Muscle of arm (tissue), 12 donors: ENCODE results near the gene ATG14. TPM values are rescaled to one million over a fixed set of nuclear protein-coding genes. Genes with fewer than 3 reads are reported as not detected.
"Not testable (repeated sequence)": the region's sequence is repeated elsewhere in the genome, so short reads cannot be mapped to it uniquely, and the experiment has no call there.

ENCODE experiments used
- DNase-seq: peaks from one replicate; pipeline ENCODE4 v3.0.0-alpha.2; 2013
- polyA plus RNA-seq, 12 donors: library from polyadenylated mRNA; unstranded; fragments of 120-200 nt; gene quantifications; one replicate each; pipeline ENCODE4 v1.2.1, GENCODE V29; 2013; ENCODE audit not compliant: insufficient read length in 12 of 12

The ATG14 gene
- polyA plus RNA-seq, 12 donors, result 11.2 to 22.9 (median 17.1) TPM; not detected in 1

DNA sequence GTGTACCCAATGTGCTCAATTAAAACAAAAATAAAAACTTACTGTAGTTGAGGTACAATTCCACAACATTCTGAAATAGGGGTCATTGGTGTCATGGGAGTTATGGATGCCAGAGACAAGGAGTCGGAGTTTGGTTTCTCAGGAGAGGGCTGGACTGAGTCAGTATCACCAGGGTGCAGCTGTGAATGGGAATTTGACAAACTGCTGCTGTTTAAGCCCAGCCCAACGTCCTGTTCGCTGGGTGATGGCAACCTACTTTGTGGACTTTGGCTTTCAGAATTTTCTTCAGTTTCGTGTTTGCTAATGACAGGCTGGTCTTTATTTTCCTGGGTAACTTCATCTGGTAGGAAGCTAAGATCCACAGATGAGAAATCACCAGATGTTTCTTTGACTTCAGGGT is 24.9 kb upstream of the ATG14 start:
- no peak for DNase-seq

DNA sequence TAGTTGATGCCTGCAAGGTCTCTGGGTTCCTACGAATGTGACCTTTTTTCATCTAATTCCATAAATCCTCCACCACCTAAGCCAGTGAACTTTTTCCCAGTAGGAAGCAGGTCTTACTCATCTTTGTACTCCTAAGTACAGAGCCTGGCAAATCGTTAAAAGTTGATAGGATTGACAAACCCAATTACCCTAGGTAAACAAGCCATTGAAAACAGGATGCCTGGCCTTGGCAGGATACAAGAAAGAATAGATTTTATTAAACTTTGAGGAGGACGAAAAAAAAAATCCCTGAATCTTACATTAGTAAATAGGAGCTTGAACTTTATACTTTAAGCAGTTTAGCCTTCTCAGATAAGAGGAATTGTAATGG is 23.2 kb upstream of the ATG14 start:
- DNase-seq, result no peak

DNA sequence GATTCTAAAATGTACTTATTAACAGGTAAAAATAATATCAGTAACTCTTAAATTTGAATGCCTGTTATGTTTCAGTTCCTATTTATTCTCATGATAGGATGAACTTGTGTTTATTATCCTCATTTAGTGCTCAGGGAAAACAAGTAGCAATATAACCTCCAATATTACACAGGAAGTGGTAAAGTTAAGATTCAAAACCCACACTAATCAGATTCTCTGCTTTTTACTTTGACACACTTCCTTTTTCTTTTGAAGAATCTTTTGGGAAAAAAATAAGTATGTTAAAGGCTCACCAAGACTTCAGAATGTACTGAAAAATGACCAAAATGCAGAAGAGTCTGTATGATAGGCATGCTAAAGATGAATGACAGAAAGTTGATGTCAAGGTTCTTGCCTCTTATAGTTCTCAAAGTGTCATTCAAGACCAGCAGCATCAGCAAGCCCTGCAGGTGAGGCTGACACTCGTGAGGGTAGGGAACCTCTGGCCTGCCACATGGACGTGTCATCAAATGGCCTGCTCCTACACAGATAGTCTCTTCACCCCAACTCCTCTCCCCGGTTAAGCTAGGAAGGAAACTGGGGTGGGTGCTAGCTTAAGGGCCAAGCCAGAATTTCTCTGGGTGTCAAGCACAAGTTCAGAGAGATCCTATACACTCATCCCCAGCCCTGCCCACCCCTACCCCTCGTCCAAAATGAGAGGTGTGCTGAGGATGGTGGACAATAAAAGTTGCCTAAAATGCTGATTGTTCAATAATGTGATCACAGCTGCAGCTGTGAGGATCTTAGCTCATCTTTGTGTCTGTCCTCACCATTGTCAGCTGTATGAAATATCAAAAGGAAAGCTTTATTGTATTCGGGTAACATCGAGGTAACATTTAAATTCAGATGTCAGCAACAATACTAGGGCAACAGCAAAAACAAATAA is 22.5 kb upstream of the ATG14 start:
- DNase-seq, result no peak

DNA sequence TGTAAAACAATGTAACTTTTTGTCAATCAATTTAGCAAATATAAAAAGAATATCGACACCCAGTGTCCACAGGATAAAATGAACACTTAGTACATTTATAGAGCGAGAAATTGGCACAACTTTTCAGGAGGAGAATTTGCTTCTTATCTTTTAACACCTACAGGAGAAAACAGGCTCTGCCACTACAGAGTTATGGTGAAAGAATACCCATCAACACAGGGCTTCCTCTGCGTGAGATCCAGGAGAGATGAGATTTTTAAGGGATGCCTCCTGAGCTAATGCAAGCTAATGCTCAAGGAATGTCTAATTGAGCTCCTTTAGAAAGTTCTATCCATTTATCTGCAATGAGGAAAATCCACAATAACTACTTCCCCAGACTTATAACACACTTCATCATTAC is 21.0 kb upstream of the ATG14 start:
- no peak for DNase-seq

DNA sequence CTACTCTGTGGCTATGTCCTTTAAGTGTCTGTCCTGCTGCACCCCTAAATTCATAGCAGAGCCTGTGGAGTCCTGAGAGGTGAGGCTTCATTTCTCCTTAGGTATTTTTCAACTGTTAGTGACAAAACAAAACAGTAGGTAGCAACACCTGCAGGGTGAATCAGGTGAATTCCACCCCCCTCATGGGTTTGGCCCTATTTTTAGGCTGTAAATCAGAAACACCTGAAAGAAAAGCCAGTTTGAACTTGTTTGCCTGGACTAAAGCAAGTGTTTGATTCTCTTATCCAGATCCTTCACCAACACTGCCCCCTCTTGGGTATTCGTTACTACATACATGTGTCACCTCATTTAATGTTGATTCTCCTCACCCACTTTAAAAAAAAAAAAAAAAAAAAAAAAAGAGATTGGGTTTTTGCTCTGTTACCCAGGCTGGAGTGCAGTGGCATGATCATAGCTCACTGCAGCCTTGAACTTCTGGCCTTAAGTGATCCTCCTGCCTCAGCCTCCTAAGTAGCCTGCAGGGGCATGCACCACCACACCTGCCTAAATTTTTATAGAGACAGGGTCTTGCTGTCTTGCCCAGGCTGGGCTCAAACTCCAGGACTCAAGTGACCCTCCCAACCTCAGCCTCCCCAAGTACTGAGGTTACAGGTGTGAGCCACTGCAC is 18.5 kb upstream of the ATG14 start:
- no peak for DNase-seq

DNA sequence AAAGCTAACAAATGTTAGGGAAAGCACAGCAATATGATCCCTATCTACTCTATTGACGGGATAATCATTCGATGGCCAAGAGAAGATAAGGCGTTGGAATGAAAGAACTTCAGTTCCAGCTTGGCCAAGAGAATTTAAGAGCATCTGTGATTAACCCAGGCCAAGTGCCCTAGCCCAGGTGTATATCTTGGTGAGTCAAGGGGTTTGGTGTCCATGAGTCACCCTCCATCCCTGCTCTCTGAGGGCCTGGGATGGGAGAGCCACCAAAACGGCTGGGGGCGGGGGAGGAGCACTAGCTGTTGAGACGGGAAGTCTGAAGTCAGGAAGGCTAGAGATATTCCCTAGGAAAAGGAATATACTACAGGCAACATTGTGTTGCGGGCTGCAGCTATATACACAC is 15.8 kb upstream of the ATG14 start:
- DNase-seq, result no peak

DNA sequence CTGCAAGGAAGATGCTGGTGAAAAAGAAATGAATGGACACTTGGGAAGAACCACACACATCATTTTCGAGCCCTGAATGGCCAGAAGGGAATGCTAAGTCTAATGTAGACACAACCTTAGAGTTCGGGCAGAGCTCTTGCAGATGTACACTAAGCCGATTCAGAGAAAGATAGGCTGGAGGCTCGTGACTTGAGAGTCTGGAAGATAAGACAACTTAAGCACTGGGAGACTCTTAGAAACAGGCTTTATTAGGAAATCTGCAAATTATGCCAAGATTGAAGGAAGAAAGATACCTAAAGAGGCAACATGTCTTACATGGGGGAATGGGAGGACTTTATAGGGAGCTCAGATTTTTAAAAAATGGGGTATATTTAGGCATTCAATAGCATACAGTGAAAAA is 15.3 kb upstream of the ATG14 start:
- DNase-seq, result no peak

DNA sequence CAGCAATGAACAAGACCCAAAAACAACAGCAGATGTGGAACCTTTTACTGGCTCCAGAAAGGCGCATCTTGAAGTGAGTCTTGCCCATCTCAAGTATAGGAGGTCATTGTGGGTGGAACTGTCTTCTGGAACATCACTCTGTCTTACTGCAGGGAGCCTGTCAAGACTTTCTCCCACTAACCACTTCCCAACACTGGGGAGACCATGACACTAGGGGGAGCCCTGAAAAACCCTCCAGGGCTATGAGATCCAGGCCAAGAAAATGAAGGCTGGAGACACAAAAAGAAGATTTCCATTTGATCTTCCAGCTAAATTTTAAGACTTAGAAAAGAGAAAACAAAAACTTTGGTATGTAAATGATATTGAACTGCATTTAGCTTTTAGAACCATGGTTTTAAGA is 13.5 kb upstream of the ATG14 start:
- no peak for DNase-seq

DNA sequence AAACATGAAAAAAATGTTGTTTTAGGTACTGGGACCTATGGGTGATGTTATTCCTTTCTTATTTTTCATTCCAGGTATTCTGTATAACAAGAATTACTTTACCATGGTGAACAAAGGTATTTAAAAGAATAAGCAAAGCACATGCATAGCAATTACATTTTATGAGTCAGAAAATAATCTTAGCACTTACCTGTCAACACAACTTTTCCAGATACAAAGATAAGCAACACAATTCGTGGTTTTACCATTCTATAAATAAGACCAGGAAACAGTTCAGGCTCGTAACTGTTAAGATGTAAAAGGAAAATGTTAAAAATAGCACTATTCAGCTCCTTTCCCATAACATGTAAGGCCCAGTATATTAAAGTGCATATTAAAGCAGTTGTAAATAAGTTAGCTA is 12.3 kb upstream of the ATG14 start:
- DNase-seq, result no peak

DNA sequence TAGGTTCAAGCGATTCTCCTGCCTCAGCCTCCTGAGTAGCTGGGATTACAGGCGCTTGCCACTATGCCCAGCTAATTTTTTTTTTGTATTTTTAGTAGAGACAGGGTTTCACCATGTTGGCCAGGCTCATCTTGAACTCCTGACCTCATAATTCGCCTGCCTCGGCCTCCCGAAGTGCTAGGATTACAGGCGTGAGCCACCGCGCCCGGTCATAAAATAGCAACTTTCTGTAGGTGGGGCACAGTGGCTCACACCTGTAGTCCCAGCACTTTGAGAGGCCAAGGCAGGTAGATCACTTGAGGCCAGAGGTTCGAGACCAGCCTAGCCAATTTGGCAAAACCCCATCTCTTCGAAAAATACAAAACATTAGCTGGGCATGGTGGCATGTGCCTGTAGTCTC is 10.7 kb upstream of the ATG14 start:
- DNase-seq, result not testable (repeated sequence)

DNA sequence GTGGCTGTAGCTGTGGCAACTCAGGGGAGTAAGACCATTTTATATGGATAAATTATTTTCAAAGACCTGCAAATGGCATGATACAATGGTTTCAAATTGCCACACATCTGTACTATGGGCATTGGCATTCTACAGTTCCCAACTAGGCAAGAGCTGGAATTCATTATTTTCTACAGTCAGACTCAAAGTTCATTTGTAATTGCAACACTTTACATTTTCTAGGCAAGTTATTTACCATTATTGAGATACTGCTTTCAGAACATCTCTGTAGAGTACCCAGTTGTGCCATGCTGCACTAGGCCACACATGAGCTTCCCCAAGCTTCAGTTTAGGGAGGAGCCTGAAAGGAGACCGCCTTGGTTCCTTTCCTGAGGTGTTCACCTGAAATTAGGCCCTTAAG is 8.0 kb upstream of the ATG14 start:
- no peak for DNase-seq

DNA sequence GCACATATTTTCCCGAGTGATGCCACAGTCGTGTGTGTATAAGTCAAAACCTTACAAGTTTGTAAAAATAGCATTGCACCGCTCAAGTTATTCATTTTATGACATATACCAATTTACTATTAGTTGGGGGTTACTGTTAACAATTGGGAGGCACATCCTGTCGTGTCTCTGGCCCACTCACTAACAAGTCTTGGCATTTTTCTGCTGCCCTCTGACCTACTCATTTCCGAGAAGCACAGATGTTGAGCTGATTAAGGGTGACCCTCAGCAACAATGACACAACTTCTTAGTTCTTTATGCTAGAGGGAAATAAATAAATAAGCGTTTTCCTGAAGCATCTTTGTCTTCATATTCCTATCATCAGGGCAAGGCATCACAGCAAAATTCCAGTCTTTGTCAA is 6.8 kb upstream of the ATG14 start:
- no peak for DNase-seq

DNA sequence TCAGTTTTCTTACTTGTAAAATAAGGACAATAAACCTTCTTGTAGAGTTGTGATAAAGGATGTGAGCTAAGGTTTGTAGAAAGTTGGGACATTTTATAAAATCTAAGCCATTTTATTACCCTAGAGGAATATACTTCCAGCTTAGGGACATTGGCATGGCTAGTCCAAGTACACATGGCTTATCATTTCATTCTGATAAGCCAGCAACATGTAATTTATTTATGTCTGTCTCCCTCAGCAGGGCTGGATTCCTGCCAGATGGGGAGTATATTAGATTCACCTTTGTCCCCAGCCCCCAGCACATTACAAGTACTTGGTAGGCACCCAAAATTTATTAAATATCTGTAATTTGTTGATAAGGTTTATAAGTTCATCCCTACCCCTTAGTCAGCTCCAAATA is 6.3 kb upstream of the ATG14 start:
- no peak for DNase-seq

DNA sequence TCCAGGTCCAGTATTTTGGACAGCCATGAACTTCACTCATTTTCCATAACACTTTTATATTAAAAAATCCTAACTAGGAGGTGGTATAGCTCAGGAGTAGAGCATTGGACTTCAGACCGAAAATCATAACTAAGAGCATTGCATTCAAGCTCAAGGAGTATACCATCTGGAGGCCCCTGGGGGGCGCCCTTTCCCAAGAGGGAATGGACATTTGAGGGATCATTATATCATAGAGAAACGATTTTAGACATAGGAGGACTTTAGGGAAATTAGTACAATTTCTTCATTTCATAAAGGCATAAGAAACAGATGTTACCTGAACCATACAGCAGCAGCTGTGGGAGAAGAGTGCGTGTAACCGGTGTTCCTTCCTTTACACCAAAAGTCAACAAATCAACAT is 5.2 kb upstream of the ATG14 start:
- no peak for DNase-seq

DNA sequence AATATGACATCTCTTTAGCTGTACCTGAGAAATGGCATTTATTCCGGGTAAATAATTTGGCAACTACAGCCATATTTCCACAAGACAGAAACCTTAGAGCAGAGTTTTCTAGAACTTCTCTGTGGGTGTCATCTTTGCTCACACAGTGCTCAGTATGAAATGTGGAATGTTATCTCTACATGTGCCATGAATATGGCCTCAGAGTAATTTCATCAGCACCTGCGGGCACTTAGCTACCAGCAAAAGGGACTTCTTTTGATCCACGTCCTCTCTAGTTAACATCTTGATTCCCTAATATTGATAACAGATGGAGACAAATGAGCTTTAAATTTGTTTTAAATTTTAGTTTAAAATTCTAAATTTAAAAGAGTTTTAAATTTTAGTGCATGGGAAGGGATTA is 2.9 kb upstream of the ATG14 start:
- DNase-seq, result no peak

DNA sequence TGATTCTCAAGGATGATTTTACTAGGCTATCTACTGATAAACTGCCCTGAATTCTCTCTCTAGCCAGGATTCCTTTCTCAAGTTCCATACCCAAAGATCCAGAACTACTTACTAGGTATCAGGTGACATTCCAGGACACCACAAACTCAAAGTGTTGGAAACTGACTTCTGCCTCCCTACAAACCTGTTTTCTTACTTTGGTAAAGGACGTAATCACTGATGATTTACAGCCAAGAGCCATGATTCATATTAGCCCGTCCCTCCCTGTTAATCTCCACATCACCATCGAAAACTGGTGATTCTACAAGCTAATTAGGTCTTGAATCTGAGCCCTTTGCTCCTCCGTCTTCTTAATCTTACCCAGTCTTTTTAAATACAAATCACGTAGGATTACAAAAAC is 1.0 kb upstream of the ATG14 start:
- no peak for DNase-seq

DNA sequence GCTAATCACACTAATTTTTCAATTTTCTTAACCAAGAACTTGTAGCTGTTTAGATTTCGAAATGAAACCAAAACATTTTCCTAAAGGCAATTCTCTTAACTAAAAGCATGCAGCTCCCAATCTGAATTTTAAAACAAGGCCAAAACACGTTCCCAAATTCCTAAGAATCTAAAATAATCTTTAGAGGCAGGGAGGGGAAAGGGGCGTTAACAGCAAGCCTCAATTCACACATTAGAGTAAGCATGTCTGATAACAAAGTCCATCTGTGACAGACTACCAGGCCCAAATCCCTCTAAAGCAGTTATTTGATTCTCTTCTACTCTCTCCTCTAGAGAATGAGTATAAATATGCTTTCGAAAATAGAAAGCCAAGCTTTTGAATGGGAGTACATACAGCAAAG is 754 bp downstream of the ATG14 start:
- no peak for DNase-seq

DNA sequence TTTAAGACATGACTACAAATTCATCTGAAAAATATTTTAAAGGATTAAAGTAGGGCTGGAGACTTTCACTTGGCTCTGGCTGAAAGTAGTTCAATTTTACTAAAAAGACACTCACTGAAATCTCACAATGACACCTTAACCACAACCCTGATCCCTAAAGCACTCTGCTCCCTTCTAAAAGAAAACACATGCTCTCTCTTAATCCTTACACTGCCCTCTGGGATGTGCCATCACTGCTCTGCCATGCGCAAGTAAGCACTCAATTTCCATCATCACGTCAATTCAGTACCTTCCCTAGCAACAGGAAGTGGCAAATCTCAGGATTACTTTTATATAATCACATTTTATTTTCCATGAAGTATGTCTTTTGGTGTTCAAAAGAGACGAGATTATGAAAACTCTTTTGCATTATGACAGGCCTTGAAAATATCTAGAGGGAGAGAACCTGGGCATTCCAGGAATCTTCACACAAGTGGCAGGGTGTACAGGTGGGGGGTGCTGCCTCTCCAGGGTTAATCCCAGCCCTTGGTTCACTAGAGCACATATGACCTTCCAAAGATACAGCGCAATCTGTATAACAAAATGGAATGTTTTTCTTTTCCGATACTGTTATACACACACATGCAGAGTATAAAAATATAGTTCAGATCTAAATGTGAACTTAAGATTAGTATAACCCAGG is 7.3 kb downstream of the ATG14 start:
- DNase-seq, result no peak

DNA sequence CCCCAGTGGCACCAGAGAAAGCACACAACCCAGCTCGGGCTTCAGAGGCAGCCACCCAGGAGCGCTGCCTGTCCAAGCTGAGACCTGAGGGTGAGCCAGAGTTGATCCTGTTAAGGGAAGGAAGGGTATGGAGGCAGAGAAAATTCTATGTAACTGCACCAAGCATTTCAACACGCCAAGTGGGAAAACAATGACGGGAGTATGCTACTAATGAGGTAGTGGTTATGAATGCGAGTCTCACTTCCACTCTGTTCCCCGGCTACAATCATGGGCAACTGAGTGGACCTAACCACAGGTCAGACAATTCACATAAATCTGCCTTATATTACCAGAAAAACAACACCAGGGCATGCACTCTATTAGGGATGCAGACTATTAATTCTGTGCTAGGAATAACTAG is 9.9 kb downstream of the ATG14 start:
- DNase-seq, result no peak

DNA sequence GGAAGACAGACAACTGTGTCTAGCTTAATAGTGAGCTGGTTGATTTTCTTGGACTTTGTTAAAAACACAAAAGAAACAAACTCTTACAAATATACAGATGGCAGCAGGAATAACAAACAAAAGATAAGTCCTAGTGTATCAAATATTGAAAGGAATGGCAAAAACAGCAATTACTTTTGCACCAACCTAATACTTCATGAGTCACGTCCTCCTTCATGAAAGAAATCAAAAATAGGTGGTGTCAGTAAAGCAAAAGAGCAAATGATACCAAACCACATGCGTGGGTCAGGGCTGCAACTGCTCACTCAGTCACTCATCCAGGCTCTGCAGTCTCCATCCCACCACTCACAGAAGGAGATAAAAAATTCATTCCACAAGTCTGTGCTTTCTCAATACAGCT is 11.8 kb downstream of the ATG14 start:
- DNase-seq, result no peak

DNA sequence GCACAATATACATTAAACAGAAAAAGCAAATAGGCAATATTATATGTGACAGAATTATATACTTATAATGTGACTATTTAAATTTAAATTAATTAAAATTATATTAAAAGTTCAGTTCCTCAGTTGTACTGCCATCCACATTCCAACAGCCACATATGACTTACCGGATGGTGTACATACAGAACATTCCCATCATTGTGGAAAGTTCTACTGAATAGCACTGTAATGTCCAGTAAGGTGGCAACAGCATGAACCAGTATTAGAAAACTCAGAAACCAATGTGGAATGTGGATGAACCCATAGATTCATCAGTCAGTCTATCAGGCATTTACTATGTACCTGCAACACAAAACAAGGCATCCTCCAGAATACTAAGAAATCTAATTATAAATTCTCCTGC is 12.4 kb downstream of the ATG14 start:
- DNase-seq, result no peak

DNA sequence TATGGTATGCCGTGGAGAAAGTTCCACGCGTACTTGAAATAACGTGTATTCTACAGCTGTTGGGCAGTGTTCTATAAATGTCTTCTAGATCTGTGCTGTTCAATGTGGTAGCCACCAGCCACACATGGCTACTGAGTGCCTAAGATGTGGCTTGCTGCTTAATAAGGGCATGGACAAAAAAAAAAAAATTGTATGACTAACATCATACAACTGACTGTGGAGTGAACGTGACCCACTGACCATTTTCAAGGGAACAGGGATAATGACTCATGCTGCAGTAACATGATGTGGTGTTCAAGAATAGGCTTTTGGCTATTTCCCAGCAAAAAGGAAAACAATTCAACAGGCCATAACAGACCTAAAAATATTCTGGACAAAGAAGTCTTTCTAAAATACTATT is 13.0 kb downstream of the ATG14 start:
- no peak for DNase-seq

DNA sequence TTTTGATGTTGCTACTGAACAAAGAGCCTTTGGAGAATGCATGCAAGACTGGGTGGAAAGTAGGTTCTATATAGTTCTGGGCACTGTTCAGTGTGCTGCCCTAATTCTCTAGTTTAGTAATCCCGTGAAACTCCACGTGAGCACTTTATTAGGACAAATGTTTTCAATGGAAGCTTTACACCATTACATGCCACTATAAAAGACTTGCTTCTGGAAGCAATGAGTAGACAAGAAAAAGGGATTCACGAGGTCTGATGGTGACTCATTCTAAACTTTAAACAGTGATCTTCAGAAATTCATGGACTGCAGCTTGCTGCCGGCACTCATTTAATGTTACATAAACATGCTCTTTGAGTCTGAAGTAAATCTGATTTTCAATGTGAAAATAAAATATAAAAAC is 22.3 kb downstream of the ATG14 start:
- no peak for DNase-seq
